Cardiac fibroblast (primary cell): ENCODE data around the gene BTBD9.
A peak's percentile ranks its signal among the peaks of the same experiment; 100 is the strongest.

Source experiments
- DNase-seq, 2 donors: peaks; one replicate each; pipeline versions ENCODE4 v3.0.0 to v3.0.0-alpha.2; 2010; ENCODE audit warnings: low read depth in 2 of 2
- H3K4me3 ChIP-seq, 2 donors: replicated peaks in 1 of 2; 1 replicate in 1 of 2; 2 replicates in 1 of 2; pipeline ENCODE4 v1.5.1; 2011; ENCODE audit warnings: low read depth in 2 of 2, low read length in 2 of 2, mild to moderate bottlenecking in 2 of 2, moderate library complexity in 1 of 2
- TF ChIP-seq, protein P1 (sequence below): IDR thresholded peaks from one replicate; pipeline ENCODE4 v1.5.1; 2011; ENCODE audit warnings: low read depth, mild to moderate bottlenecking, low read length, inconsistent platforms

Gene BTBD9

DNA sequence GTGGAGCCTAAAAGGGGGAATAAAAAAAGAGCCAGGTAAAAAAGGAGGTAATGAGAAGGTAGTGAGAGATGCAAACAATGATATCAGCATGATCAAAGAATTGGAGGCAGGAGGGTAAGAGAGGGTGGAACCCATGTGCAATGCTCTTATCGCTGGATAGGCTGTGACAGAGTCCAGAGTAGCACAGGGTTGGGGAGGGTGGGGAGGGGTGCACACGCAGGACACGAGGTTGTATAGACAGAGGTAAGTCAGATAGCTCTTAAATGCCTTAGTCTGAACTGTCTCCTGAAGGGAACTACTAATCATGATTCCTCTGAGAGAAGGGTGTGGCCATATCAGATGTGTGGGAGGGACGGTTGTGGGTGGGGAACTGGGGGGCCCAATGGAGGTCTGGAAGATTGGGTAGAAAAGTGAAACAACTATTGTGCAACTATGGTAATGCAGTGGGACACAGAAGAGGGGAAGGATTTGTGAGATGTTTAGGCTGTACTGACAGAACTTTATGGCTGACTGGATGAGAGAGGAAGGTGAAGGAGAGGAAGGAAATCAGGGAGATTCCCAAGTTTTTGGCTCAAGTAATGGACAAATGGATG lies 354.8 kb downstream of the BTBD9 start:
- no peak for DNase-seq
- TF ChIP-seq, protein P1, sequence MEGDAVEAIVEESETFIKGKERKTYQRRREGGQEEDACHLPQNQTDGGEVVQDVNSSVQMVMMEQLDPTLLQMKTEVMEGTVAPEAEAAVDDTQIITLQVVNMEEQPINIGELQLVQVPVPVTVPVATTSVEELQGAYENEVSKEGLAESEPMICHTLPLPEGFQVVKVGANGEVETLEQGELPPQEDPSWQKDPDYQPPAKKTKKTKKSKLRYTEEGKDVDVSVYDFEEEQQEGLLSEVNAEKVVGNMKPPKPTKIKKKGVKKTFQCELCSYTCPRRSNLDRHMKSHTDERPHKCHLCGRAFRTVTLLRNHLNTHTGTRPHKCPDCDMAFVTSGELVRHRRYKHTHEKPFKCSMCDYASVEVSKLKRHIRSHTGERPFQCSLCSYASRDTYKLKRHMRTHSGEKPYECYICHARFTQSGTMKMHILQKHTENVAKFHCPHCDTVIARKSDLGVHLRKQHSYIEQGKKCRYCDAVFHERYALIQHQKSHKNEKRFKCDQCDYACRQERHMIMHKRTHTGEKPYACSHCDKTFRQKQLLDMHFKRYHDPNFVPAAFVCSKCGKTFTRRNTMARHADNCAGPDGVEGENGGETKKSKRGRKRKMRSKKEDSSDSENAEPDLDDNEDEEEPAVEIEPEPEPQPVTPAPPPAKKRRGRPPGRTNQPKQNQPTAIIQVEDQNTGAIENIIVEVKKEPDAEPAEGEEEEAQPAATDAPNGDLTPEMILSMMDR, result no peak
- no peak overlapping the region for H3K4me3 ChIP-seq

DNA sequence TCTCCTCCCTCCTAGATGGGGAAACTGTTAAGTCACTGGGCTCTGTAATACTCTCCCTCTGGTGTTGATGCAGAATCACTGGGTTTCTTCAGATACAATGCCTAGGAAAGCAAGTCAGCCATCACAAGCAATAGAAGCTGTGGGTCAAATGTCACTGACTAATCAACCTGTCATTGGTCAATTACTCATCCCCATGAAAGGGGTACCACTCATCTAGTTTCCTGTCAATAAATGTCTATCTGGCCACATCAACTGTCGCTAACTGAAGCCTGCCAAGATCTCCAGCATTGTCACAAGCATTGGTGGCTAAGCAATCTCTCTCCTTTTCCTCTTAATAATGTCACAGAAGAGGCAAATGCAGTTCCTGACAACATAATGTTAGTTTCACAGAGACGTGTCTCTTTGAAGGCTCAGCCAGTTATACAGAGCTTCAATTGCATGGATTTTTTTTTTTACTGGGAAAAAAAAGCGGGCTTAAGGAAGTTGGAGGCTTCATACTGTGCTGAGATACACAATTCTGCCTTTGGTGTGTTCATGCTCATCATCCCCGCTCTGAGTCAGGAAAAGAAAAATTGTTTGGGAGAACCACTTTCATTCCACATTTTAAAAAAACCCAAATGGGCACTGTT lies 355.9 kb downstream of the BTBD9 start:
- TF ChIP-seq, protein P1, result no peak
- DNase-seq, result peak in 1 of 2 donors; percentile 43
- no peak overlapping the region for H3K4me3 ChIP-seq

DNA sequence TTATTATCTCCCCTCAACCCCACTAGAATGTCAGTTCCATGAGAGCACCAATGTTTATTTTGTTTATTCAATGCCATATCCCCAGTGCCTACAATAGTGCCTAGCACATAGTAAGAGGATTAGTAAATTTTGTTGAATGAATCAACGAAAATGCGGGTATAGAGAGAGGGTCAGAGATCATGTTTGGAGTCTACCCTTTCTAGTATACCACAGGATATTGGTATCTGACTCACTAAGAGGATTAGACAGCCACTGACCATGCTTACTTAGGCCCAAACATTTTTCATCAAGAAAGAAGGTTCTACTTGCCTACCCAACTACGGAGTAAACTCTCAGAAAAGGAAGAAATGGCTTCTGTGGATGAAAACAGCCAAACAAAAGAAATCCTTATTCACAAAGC lies 356.8 kb downstream of the BTBD9 start:
- TF ChIP-seq, protein P1, result no peak
- H3K4me3 ChIP-seq, result no peak overlapping the region
- no peak for DNase-seq

DNA sequence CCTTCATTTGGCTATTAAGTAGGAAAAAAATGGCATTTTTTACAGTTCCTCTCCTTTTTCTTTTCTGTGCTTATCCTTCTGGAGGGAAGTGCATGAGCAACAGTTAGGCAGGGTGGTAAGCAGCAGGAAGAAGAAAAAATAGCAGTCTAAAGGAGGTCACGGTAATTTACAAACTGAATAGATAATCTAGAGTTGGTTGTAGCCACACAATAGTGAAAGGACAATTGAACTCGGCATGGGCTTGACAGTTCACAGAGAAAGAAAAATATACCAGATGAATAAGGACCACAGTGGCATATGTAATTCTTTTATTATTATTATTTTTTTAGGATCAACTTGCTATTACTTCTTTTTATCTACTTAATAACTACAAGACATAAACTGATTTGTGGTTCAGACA lies 358.6 kb downstream of the BTBD9 start:
- TF ChIP-seq, protein P1, result no peak
- H3K4me3 ChIP-seq, result no peak overlapping the region
- no peak for DNase-seq

DNA sequence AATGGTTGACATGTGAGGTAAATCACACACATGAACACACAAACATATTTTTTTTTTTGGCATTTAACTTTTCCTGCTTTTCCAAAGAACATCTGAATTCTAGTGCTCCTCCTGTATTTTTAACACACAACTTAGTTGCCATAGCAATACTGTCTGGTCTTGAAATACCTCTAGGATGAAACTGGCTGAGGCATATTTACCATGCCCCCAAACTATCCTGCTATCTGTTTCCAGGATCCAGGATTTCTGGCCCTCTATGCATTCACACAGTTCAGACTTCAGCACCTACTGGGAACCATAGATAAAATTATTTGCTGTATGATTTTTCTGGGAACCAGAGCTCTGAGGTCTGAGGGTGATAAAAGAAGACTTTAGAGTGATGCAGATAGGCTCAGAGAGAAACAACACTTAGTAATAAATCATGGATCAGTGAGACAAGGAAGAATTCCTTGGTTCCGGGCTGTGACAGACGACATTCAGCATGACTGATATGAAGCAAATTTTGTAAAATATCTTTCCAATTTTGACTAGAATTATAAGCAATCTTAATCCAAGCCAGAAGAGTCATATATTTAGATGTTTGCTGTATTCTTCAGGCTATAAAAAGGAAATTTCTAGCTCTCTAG lies 359.7 kb downstream of the BTBD9 start:
- no peak overlapping the region for H3K4me3 ChIP-seq
- DNase-seq, result no peak
- TF ChIP-seq, protein P1, result no peak

DNA sequence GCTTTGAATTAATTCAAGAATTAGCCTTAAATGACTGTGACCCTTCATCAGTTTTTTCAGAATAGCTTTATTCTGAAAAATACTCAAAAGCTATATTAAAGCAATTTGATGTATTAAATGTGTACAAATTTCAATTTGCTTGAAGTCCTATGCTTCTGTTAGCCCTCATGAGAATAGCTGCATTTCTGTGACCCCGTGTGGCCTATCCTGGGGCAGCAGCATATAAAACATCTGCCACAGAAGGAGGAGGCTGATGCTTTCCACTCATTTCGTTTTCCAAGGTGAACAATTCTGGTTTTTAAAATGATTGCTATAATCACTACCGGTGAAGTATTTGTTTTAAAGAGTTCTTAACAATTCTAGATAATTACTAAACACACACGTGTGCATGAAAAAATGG lies 360.3 kb downstream of the BTBD9 start:
- TF ChIP-seq, protein P1, result peak; percentile 31
- peak; percentile 24 to 34 for DNase-seq
- H3K4me3 ChIP-seq, result no peak overlapping the region

DNA sequence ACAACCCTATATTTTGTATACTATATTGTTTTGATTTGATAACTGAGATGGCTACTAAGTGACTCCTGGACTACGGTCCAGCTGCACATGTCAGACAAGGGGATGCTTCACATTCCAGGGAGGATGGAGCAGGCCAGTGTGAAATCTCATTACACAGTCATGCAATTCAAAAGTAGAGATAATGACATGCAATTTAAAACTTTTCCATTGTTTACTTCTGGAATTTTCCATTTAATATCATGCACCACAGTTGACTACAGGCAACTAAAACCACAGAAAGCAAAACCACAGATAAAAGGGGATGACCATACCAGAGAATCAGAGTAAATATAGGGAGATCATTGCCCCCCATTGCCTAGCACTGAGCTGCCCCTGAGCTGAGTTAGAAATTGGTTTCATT lies 366.4 kb downstream of the BTBD9 start:
- DNase-seq, result peak in 1 of 2 donors; percentile 58
- TF ChIP-seq, protein P1, result no peak
- H3K4me3 ChIP-seq, result no peak overlapping the region
